HL-60 (cell line): ENCODE data around the gene RSPH6A.
A peak's percentile ranks its signal among the peaks of the same experiment; 100 is the strongest.

Experiments used
- DNase-seq, 2 experiments: peaks; one replicate each; pipeline ENCODE4 v3.0.0-alpha.2; 2010 to 2020; ENCODE audit warnings: low read depth in 1 of 2, low spot score in 1 of 2
- H3K27ac ChIP-seq: fragments of 250-450 bp; sonication (Bioruptor Pico); replicated peaks from 2 replicates; pipeline ENCODE4 v1.5.1; 2020; ENCODE audit warnings: mild to moderate bottlenecking, moderate library complexity
- H3K27me3 ChIP-seq: fragments of 250-450 bp; sonication (Bioruptor Pico); 2 replicates; pipeline ENCODE4 v1.5.1; 2021; ENCODE audit warnings: mild to moderate bottlenecking, moderate library complexity; ENCODE audit not compliant: insufficient read depth, poor library complexity, severe bottlenecking
- H3K4me3 ChIP-seq: replicated peaks from 2 replicates; pipeline ENCODE4 v1.5.1; 2011; ENCODE audit warnings: mild to moderate bottlenecking, control low read depth, low read length; ENCODE audit not compliant: insufficient read depth
- GABPA ChIP-seq: IDR thresholded peaks from 2 replicates; pipeline ENCODE4 v1.6.1; 2012; ENCODE audit warnings: low read depth
- POLR2AphosphoS5 ChIP-seq: IDR thresholded peaks from 2 replicates; pipeline ENCODE4 v1.6.1; 2012; ENCODE audit warnings: low read depth
- REST ChIP-seq: IDR thresholded peaks from 2 replicates; pipeline ENCODE4 v1.6.1; 2012; ENCODE audit warnings: low read depth; ENCODE audit not compliant: insufficient replicate concordance
- SPI1 ChIP-seq: IDR thresholded peaks from 2 replicates; pipeline ENCODE4 v1.6.1; 2012; ENCODE audit warnings: low read depth, mild to moderate bottlenecking, borderline replicate concordance
- TF ChIP-seq, protein P1 (sequence below): IDR thresholded peaks from one replicate; pipeline ENCODE4 v1.5.1; 2011; ENCODE audit warnings: low read length, control low read depth, inconsistent platforms; ENCODE audit not compliant: insufficient read depth

The RSPH6A gene

GRCh38 chr19:45854167-45854778 is 39.2 kb upstream of the RSPH6A start:
- H3K27ac ChIP-seq, result no peak overlapping the region
- no peak overlapping the region for H3K4me3 ChIP-seq
- DNase-seq, result no peak
- TF ChIP-seq POLR2AphosphoS5 (no peak), SPI1 (no peak)
- no peaks in the 10 kb centered on the region for H3K27me3 ChIP-seq

DNA sequence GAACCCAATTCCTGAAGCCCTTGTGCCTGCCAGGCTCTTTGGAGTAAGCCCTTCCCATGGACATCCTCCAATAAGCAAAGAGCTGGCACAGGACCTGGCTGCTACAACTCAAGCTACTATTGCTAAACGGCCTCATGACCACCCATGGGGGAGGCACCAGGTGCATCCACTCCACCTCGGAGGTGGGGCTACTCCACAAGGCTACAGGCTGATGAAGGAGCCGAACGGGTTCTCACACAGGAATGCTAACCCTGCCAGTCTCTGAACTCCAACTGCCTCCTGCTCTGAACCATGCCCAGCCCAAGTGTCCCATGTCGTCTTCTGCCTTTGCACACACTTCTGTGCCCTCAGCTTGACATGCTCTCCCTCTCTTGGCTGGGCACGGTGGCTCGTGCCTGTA is 37.9 kb upstream of the RSPH6A start:
- no peak for DNase-seq
- H3K27me3 ChIP-seq, result no peaks in the 10 kb centered on the region
- H3K27ac ChIP-seq, result no peak overlapping the region
- no peak for TF ChIP-seq REST
- TF ChIP-seq GABPA, result no peak
- no peak for TF ChIP-seq POLR2AphosphoS5
- H3K4me3 ChIP-seq, result no peak overlapping the region

- H3K27me3 ChIP-seq, result no peaks in the 10 kb centered on the region
- no peak for TF ChIP-seq POLR2AphosphoS5
- no peak for TF ChIP-seq SPI1
- TF ChIP-seq GABPA, result no peak
- TF ChIP-seq, protein P1, sequence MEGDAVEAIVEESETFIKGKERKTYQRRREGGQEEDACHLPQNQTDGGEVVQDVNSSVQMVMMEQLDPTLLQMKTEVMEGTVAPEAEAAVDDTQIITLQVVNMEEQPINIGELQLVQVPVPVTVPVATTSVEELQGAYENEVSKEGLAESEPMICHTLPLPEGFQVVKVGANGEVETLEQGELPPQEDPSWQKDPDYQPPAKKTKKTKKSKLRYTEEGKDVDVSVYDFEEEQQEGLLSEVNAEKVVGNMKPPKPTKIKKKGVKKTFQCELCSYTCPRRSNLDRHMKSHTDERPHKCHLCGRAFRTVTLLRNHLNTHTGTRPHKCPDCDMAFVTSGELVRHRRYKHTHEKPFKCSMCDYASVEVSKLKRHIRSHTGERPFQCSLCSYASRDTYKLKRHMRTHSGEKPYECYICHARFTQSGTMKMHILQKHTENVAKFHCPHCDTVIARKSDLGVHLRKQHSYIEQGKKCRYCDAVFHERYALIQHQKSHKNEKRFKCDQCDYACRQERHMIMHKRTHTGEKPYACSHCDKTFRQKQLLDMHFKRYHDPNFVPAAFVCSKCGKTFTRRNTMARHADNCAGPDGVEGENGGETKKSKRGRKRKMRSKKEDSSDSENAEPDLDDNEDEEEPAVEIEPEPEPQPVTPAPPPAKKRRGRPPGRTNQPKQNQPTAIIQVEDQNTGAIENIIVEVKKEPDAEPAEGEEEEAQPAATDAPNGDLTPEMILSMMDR, result no peak
- TF ChIP-seq REST, result no peak
- H3K4me3 ChIP-seq, result no peak overlapping the region
- H3K27ac ChIP-seq, result no peak overlapping the region
- DNase-seq, result no peak
These were observed 37.1 kb upstream of the RSPH6A start for GRCh38 chr19:45852145-45852750.

DNA sequence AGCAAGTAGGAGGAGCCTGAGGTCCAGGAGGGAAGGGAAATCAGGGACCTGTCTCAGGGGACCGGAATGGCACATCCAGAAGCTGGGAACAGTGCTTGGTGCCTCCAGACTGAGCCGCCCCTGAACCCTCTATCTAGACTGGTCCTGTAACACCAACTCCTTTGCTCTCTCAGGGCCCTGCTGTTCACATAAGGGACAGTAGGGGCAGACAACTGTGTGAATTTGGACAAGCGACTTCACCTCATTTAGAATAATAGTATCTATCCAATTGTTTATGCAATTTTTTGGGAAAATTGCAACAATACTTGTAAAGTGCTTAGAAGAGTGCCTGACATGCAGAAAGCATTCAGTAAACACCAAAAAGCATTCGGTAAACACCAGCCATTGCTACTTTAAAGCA is 33.8 kb upstream of the RSPH6A start:
- DNase-seq, result peak in 1 of 2 experiments; percentile 18
- Histone ChIP-seq H3K27me3 (no peaks in the 10 kb centered on the region), H3K4me3 (no peak overlapping the region), H3K27ac (no peak overlapping the region)
- TF ChIP-seq POLR2AphosphoS5 (no peak), GABPA (no peak), REST (no peak), SPI1 (no peak)
- TF ChIP-seq, protein P1, result no peak
